GM18526 (cell line): ENCODE results near the gene CCPG1.

Experiments used
- POLR2A ChIP-seq: IDR thresholded peaks from 3 replicates; pipeline ENCODE4 v1.6.1; 2011; ENCODE audit not compliant: insufficient read length; ENCODE audit errors: extremely low read depth

Gene CCPG1

DNA sequence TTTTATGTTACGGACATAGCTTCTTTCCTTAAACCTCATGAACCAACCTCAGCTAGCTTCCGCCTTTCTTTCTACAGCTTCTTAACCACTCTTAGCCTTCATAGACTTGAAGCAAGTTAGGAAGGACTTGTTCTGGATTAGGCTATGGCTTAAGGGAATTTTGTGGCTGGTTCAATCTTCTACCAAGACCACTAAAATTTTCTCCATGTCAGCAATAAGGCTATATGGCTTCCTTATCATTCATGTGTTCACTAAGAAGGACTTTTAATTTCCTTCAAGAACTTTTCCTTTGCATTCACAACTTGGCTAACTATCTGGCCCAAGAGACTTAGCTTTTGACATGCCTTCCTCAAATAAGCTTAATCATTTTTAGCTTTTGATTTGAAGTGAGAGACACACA is 24.5 kb downstream of the CCPG1 start:
- TF ChIP-seq POLR2A = no peak

DNA sequence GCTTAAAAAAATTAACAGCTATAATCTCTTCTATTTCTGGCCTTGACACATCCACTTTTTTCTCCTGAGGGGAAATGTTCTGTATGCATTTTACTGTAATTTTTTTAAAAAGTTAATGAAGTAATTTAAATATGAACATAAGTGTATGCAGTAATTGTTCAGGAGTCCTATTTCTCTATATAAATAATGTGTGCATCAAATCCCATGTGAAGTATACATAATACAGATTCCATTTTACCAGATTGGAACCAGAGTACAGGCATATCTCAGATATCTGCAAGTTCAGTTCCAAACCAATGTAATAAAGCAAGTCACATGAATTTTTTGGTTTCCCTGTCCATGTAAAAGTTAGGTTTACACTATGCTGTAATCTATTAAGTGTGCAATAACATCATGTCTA is 26.6 kb downstream of the CCPG1 start:
- no peak for TF ChIP-seq POLR2A

DNA sequence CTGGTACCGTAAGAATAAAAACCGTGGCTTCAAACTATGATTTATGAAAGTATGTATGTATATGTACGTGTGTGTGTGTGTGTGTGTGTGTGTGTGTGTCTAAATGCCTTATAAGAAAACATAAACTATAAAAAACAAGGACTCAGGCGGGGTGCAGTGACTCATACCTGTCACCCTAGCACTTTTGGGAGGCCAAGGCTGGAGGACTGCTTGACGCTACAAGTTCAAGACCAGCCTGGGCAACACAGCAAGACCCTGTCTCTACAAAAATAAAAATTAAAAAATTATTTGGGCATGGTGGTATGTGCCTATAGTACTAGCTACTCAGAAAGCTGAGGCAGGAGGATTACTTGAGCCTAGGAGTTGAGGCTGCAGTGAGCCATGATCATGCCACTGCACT is 29.1 kb downstream of the CCPG1 start:
- TF ChIP-seq POLR2A = no peak

DNA sequence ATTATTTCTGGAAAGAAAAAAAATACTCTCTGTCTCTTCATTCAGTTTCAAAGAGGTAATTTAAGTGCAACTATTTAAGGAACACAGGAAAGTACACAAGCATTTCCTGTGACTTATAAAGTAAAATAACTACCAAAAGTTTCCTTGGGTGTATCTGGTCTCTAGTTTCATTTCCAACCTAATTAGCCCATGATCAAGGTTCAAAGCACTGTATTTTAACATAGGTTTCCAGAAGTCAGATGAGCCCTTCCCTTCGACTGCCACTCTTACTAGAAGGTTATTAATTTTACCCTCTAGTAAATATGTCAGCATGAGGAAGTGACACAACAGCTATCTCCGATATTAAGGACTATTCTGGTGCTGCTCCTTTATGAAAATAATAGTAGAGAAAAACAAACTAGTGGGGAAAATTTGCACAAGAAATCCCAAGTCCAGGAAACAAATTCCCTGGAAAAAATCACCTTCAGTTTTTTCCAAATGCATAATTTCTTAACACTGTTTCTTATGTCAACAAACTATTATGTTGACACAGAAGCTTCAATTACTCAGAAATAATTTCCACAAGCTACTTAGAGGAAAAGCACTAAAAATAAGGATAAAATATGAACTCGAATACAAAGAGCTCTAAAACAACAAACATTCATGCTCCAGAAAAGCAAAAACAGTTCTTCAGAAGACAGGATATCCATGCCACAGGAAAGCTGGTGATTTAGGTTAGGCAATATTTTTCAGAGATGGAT is 35.3 kb downstream of the CCPG1 start:
- no peak for TF ChIP-seq POLR2A

DNA sequence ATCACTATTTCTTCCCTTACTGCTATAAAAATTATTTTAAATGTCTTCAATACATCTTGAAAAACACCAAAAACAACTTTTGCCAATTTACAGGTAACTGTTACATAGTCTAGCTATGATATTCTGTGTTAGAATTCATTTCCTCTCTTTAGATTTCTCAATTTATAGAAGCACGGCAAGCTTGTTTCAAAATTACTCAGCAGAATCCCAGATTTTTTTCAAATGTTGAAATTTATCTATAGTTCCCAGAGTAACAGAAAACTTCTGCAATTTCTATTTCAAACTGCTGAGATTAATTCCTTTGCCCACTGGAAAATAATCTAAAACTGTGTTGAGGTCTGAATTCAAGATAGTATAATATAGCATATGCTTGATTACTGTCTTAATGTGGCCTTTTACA is 41.2 kb downstream of the CCPG1 start:
- no peak for TF ChIP-seq POLR2A

DNA sequence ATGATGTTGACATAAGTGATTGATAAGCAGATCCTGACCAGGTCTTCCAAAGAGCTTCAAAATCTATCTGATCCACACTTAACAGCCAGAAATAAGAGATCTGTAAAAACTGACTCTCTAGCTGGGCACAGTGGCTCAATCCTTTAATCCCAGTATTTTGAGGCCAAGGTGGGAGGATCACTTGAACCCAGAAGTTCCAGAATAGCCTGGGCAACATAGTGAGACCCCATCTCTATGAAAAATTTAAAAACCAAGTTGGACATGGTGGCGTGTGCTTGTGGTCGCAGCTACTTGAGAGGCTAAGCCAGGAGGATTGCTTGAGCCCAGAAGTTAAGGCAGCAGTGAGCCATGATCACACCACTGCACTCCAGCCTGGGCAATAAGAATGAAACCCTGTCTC is 45.5 kb downstream of the CCPG1 start:
- TF ChIP-seq POLR2A = no peak

DNA sequence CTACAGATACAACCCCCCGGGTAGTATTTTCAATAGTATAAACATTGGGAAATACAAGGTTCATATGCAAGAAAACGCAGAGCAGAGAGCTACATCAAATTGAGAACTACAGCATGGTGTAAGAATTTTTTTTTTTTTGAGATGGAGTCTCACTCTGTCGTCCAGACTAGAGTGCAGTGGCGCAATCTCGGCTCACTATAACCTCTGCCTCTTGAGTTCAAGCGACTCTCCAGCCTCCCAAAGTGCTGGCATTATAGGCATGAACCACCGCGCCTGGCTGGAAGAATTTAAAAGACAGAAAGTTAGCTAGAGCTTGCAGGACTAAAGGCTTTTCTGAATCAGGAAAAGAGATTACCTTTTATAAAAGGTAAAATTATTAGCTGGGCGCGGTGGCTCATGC is 47.1 kb downstream of the CCPG1 start:
- no peak for TF ChIP-seq POLR2A

DNA sequence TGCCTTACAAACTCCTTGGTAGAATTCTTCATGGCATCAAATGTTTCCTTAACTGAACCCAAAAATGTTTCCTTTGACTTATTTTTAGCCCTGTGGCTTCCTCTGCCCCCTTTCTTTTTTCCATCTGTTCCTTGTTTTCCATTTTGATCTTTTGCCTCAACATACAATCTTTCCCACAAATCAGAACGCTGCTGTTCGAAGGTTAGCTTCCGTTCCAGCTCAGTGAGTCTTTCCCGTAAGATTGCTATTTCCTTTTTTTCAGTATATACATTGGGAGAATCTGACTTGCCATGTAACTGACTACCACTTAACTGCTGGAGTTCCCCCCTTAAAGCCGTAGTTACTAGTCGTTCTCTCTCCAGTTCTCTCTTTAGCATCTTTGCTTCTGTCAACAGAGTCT is 47.9 kb downstream of the CCPG1 start:
- no peak for TF ChIP-seq POLR2A

DNA sequence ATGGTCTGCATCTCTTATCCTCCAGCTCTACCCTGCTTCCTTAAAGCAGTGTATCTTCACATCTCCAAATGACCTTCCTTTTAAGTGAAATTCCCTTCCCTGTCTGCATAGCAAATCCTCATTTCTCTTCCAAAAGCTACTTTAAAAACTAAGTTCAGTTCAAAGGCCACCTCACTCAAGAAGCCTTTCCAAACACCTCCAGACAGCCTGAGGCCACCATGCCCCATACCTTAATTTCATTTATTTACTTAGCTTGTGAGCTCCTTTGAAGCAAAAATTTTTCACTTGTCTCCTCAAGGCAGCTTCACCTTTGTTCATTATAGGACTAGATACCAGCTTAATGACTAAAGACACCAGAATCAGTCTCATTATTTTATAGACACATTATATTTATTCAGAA is 49.7 kb downstream of the CCPG1 start:
- TF ChIP-seq POLR2A = no peak

DNA sequence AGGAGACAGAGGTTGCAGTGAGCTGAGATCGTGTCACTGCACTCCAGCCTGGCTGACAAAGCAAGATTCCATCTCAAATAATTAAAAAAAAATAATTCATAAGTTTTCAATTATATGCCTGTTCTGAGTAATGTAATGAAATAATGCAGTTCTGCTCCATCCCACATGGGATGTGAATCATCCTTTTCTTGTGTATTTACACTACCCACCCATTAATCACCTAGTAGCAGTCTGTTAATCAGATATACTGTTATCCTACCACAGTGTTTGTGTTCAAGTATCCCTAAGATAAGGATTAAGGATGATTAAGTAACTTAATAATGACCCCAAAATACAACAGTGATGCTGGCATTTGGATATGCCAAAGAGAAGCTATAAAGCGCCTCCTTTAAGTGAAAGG is 50.4 kb downstream of the CCPG1 start:
- TF ChIP-seq POLR2A = no peak

DNA sequence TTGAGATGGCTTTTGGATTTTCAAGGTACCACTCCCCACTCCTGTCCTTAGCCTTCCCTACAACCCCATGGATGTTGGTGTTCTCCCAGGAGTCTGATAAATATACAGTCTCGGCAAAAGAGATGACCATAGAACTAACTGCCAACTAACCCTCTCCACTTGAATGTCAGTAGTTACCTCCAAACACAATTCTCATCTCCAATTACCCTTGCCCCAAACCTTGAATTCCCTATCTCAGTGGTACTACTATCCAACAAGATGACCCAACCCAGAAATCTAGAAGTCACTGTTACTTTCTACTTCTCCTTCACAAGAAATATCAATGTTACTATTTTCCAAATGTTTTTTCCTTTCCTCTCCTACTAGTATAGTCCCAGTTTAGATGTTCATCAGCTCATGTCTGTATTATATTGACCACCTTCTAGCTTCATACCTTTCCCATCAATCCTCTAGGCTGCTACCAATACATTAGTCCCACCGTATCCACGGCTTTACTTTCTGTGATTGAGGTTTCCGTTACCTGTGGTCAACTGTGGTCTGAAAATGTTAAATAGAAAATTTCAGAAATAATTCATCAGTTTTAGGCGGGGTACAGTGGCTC is 51.1 kb downstream of the CCPG1 start:
- TF ChIP-seq POLR2A = no peak

DNA sequence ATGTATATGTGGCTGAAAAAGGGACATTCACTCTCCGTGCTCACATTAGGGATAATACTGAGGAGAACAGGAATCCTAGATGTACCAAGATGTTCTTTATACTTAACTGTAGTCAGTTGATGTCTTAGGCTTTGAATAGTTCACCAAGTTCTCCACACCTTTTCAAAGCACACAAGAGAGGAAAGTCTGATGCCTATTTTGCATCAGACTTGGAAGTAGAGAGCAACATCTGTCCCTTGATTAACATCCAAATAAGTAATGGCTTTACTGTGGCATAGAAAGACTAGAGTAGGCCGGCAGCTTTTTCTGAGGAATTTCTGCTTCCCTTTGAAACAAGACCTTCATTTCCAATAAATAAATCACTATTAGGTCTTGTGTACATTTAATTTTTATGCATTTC is 55.1 kb downstream of the CCPG1 start:
- no peak for TF ChIP-seq POLR2A

DNA sequence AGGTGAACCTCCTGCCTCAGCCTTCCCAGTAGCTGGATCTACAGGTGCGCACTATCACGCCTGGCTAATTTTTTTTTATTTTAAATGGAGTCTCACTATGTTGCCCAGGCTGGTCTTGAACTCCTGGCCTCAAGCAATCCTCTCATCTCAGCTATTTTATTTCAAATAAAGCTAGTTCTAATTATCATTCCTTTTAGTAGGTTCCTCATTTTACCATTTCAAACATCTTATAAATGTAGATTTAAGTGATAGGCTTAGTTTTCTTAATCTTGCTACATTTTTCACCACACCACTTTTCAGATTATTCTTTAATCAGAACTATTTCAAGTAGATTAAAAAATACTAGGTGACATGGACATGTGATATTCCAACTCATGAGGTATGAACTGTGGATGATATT is 58.9 kb downstream of the CCPG1 start:
- no peak for TF ChIP-seq POLR2A

DNA sequence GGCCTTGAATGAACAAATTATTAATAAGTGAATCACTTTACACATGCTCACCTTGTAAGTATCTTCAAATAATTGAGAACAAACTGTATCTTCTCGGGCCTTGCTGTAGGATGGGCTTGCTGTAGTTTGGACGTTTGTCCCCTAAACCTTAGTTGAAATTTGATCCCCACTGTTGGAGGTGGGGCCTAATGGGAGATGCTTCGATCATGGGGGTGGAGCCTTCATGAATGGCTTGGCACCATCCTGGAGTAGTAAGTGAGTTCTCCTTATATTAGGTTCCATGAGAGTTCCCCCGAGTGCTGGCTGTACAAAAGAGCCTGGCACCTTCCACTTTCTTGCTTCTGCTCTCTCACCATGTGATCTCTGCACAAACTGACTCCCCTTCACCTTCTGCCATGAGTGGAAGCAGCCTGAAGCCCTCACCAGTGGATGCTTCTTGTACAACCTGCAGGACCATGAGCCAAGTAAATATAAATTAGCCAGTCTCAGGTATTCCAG is 59.8 kb downstream of the CCPG1 start:
- TF ChIP-seq POLR2A = no peak

DNA sequence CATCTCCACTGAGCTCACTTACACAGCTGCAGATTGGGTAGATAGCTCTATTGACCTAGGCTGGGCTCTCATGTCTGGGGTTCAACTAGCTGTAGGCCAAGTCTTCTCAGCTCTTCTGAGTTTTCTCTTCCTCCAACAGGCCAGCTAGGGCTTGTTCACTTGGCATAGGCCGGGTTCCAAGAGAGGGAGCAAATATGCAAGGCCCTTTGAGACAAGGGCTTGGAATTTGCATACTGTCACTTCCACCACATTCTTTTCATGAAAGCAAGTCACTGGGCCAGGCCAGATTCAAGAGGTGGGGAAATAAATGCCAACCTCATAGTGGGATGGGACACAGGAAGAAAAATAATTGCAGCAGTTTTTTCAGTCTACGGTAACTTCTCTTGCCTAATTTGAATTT is 64.0 kb downstream of the CCPG1 start:
- no peak for TF ChIP-seq POLR2A

DNA sequence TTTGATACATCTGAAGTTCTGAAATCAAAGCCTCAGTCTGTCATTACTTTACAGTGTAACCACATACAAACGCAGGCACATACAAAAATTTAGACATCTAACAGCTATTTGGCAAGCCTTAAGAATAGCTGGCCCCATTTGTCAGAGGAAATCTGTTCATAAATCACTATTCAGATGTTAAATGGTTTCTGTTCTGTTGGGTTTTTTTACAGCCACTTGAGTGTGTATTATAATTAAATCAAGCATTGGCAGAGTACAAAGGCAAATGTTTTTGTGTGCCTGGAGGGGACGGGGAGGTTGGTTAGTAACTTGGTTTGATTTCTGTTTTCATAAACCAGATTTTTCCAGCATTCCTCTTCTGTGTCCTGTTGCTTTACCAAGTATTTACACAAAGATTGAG is 65.0 kb downstream of the CCPG1 start:
- TF ChIP-seq POLR2A = no peak

DNA sequence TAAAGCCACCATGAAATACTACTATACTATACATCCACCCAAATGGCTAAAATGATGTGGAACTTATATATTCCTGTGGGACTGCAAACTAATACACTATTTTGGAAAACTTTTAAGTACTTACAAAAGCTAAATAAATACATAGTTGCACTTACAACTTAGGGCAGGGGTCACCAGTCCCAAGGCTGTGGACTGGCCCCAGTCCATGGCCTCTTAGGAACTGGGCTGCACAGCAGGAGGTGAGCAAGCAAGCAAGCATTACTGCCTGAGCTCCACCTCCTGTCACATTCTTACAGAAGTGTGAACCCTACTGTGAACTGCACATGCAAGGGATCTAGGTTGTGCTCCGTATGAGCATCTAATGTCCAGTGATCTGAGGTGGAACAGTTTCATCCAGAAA is 71.0 kb downstream of the CCPG1 start:
- no peak for TF ChIP-seq POLR2A

DNA sequence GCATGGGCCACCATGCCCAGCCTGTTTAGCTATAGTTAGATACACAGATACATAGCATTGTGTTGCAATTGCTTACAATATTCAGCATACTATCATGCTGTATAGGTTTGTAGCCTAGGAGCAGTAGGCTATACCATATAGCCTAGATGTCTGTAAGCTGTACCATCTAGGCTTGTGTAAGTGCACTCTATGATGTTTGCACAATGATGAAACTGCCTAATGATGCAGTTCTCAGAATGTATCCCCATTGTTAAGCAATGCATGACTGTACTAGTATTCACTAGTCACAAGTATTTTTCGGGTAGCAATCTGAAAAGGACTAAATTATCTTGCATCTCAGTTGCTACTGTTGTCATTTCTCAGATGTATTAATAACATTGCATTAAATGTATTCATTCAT is 73.2 kb downstream of the CCPG1 start:
- no peak for TF ChIP-seq POLR2A

DNA sequence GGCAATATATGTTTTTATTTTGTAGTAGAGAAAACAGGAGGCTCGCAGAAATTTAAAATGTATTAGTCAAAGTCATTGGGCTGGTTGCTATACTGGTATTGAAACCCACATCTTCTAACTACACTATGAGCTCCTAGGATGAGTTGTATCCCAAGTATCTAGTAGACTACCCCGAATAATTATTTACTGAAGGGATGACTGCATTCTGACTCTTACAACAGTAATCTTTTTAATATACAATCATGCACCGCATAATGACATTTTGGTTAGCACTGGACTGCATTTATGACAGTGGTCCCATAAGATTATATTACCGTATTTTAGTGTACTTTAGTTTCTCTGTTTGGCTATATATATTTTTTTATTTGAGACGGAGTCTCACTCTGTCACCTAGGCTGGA is 73.8 kb downstream of the CCPG1 start:
- TF ChIP-seq POLR2A = no peak
